CD4-positive, alpha-beta T cell treated with Interleukin-2 at 100 ng/mL for 4 hours (primary cell): Measurements from ENCODE around the gene EEFSEC.
"Not testable (repeated sequence)": the region's sequence is repeated elsewhere in the genome, so short reads cannot be mapped to it uniquely, and the experiment has no call there.

ENCODE experiments used
- DNase-seq: peaks from one replicate; pipeline ENCODE4 v3.0.0-alpha.2; 2020; ENCODE audit warnings: low spot score

EEFSEC gene

DNA sequence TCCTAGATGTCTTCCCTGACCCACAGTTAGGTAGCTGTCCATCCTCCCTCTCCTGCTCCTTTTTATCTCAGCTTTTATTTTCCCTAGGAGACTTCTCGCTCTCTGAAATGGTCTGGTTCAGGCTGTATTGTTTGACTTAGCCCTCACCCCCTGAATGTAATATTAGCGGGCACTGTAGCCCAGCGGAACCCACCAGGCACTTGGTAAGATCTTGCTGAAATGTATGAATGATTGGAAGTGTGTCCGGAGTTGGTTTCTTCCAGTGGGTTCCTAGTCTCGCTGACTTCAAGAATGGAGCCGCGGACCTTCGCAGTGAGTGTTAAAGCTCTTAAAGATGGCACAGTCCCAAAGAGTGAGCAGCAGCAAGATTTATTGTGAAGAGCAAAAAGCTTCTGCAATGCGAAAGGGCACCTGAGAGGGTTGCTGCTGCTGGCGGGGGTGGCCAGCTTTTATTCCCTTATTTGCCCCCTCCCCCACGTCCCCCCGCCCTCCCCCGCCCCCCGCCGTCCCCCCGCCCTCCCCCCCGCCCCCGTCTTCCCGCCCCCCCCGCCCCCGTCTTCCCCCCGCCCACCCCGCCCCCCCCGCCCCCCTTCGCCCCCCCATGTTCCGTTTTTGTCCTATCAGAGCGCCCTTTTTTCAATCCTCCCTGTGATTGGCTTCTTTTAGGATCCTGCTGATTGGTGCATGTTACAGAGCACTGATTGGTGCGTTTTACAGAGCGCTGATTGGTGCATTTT, 694 bp upstream of the EEFSEC start:
- peak; percentile 70 for DNase-seq

DNA sequence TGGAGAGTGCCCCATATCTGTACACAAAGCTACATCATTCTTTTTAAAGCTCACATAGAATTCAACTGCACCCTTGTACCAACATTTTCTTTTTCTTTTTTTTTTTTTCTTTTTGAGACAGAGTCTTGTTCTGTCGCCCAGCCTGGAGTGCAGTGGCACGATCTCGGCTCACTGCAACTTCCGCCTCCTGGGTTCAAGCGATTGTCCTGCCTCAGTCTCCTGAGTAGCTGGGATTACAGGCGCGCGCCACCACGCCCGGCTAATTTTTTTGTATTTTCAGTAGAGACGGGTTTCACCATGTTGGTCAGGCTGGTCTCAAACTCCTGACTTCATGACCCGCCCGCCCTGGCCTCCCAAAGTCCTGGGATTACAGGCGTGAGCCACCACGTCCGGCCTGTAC, 1.1 kb downstream of the EEFSEC start:
- DNase-seq, result not testable (repeated sequence)

DNA sequence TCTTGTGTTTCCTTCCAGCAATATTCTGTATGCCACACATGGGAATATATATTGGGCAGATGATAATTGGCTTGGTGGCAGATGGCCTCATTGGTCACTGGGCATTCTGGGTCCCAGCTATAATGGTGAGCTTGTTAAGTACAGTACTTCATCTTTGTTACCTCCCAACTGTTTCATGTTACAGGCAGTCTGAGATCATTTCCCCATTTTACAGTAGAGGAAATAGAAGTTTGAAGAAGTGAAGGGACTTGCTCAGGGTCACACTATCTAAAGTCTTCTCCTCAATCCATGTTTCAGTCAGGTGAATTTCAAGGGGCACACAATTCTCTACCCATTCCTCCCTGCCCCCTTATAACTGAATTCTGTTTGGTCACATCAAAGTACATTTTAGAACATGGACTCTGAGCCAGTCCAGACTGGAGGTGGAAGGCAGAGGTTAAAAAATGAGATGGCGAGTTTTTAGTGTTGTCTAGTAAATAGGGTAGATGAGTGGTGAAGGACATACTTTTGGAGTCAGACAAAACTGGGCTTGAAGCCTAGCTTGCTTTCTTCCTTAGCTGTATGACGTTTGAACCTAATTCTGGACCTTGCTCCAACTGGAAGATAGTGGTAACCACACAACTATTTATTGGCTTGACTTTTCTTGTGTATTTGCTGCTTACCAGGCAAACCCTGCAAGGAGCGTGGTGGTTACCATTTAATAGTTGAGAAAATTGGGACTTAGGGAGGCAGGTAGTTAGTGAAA, 2.5 kb downstream of the EEFSEC start:
- no peak for DNase-seq

DNA sequence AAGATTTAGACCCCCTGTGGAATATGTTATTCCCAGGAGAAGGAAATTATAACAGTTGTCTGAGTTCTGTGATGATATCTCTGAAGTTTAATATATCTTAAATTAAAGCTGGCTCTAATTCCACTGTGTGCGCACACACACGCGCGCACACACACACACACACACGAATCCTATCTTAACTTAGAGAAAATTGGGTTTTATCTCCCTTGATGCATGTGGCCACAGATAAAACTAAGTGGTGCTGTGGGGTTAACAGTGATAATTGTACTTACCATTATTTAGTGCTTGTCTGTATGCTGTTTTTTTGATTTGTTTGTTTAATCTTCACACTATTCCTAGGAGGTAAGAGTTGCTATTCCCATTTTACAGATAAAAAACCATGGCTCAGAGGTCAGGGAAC, 7.4 kb downstream of the EEFSEC start:
- DNase-seq, result no peak

DNA sequence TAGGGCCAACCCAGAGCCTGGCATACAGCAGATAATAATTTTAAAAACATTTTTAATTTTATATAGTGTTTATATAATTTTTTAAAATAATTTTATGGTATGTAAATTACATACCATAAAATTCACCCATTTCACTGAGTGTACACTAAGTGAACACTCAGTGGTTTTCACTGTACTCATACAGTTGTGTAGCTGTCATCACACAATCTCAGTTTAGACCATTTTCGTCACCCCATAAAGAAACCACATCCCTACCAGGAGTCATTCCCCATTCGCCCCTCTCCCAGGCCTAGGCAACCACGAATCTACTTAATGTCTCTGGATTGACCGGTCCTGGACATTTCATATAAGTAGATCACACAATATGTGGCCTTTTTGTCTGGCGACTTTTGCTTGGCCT, 10.2 kb downstream of the EEFSEC start:
- DNase-seq, result no peak

DNA sequence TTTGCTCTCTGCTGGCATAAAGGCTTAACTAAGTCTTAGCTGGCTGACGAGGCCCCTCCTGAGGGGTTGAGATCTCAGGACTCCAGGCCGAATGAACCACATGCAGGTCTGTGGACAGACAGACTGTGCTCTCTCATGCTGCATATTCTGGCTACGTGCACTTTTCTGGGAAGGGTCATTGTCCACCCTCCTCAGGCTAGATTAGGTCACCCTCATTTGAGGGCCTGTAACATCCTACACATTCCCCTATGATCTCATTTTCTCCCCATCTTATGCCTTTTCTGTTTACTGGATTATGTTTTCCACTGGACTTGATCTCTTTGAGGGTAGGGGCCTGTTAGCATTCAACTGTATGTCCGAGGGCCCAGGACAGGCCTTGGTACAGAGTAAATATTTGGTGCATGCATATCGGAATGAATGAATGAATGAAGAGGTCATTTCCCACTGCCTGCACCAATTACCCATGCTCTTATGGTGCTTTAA, 13.7 kb downstream of the EEFSEC start:
- DNase-seq, result no peak

DNA sequence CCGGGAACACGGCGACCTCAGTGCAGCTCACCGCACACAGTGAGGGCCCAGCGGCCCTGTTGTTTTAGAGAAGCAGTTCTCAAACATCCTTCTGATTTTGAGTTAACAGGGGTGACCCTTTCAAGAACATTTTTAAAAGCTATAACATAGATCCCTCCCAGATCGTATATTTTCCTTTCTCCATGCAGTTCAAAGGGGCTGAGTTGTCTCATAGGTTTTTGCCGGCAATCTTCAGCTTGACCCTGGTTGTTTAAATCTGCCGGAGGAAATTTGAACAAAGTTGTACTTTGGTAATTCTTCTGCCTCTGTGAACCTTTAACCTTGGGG, 14.3 kb downstream of the EEFSEC start:
- no peak for DNase-seq

DNA sequence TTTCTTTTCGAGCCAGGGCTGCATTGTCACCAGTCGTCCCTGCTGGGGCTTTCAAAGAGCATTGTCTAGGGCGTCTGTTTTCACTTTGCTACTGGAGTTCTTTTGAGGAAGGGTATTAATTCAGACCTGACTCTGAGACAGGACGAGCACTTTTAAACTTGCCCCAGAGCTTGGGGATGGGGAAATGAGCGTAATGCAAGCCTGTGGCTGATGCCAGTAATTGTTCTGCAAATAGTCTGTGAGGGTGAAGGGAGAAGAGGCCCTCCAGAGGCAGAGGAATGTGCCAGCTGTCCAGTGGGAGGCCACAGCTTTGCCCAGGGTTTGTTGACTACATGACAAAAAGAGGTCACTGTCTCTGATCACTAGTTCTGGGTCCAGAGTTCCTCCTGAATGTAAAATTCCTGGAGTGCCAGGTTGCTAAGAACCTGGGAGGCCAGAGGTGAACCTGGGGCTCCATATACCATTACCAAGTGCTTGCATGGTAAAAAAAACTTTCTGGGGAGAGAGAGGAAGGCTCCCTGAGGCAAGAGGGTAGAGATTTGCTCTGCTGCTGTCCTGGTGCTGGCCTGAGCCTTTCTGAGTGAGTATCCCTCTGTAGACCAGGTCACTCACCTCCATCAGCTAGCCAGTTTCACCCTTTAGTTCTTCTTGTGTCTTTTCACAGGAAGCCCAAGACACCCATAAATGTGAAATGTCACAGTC, 14.8 kb downstream of the EEFSEC start:
- DNase-seq, result no peak

DNA sequence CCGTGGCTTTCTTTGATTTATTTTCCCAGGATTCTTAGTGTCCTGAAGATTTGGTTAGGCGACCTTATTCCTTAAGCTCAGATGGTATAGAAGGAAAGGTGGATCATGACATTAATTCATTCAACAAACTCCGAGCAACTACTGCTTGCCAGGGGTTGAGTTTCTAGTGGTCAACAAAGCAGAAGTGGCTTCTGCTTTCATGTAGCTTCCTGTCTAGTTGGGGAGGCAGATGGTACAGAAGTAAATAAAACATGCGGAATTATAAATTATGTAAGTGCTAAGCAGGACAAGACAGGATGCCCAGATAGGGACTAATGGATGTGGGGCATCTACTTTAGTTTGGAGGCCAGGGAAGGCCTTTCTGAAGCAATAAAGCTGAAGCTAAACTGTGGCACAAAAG, 15.6 kb downstream of the EEFSEC start:
- no peak for DNase-seq

DNA sequence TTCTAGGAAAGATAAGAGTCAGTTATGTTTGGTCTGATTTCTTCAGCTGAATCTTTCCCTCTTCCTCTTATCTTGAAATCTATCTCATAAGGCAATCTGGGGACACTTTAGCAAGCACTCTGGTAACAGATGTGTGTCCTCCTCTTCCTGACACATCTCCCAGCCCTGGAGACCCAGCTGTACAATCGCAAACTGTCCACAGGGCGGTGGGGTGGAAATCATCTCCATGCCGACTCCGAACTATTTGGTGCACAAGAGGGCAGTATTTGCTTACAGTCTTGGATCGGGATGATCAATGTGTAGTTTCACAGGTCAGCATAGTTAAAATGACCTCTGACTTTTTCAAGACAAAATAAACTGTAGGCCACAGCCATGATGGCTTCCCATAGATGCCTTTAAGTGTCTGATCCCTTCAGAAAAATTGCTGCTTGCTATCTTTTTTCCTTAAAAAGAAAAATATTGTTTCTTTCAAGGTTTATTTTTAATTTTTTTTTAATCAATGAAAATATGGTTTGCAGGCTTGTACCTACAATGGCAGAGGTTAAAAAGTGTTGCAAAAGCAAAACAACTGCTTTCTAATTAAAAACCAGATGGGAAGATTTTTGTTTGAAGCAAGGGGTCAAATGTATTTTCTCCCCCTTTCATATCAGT, 17.7 kb downstream of the EEFSEC start:
- no peak for DNase-seq

DNA sequence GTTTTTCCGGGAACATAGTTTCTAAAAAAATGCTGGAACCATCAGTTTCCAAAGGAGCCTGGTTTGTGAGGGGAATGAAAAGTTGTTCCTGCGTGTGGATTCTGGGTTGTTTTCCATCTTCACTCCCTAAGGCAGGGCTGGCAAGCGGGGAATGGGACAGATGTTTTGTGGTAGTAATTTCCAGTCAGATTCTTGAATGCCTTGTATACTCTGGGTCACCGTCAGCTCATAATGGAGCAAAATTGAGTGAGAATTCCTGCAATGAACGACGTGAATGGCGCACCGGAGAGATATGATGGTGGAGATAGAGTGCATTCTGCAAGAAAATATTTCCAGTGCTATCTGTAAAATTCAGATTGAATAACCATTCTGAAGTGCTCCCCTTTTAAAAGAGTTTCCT, 19.9 kb downstream of the EEFSEC start:
- DNase-seq, result no peak

DNA sequence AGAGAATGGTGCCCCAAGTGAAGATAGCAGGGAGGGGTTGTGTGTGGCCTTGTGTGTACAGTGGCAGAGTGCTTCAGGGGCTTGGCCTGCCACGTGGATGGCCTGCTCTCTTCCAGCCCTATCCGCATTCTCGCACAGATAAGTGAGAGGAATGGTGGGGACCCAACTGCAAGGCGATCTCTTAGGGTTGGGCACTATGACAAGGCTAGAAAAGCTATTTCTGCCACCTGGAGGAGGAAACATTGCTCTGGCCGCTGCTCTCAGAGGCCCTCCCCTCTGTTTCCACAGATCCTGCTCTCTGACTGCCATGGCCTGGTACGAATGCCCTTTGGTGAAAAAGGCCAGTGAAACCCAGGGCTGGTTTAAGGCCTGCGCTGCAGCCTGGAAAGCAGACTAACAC, 20.6 kb downstream of the EEFSEC start:
- no peak for DNase-seq

DNA sequence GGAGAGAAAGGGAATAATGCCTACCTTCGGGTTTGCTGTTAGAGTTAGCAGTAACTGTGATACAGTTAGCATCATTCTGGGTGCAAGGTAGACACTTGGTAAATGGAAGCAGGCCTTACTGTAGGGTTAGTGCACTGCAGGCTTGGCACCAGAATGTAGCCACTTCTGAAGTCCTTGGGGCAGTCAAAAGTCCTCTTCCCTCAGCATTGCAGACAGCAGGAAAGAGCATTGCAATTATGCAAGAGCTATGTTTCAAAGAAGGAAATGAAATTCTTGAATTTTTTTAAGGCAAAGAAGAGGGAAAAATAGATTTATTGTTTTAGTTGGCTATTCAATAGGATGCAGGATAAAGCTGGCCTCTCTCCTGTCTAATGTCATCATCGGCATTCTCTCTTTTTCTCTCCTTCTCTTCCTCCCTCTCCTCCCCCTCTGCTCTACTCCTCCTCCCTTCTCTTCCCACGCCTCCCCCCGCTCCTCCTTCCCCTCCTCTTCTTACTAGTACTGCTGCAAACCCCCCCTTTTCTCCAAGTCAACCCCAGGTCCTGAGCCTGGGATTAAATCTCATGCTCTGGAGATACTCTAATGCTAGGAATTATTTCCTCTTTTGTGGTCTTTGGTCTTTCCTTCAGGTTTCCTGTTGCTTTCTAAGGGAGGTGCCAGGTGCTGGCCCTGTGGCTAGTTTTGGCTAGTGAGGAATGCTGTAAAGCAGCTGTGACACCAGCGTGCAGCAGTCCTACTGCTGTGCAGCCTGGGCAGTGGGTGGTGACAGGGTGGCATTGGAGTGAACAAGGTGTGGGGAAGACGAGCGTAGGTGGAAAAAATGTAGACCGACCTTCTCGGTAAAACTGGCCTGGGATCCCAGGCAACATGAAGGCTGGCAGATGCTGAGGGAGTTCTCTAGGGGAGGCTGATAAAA, 21.7 kb downstream of the EEFSEC start:
- DNase-seq, result no peak

DNA sequence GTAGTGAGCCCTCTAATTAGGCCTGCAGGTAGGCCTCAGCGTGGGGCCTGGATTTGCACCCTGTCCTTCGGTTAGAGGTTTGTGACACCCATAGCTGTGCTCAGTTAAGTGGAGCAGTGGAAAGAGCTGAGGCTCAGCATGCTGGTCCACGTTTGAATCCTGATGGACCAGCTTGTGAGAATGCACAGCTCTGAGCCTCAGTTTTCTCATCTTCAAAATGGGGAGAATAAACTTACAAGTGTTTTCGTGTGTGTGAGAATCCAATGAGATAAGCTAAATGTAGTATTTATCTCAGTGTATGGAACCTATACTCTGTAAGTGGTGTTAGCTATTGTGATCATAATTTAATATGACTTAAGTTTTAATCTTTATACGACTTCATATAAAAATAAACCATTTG, 22.5 kb downstream of the EEFSEC start:
- no peak for DNase-seq

DNA sequence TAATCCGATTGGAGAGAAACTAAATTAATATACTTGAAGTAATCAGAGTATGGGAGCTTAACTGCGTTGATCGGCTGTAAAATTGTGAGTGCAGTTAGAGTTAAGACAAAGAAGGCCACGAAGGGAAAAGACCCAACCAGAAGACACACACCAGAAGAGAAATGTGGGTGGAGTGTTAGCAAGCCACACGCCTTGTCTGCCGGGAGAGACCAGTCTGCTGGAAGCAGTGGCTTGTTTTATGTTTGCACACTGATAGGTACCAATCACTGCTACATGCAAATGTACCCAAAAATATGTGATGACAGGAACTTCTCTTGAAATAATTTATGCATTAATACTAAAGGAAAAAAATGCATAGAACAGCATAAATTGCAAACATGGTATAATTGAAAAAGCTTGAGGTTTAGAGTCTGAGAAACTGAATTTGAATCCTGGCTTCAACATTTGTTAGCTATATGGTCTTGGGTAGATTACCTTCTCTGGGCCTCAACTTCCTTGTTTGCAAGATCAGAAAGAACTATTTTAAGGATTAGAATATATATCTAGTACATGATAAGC, 23.1 kb downstream of the EEFSEC start:
- no peak for DNase-seq

DNA sequence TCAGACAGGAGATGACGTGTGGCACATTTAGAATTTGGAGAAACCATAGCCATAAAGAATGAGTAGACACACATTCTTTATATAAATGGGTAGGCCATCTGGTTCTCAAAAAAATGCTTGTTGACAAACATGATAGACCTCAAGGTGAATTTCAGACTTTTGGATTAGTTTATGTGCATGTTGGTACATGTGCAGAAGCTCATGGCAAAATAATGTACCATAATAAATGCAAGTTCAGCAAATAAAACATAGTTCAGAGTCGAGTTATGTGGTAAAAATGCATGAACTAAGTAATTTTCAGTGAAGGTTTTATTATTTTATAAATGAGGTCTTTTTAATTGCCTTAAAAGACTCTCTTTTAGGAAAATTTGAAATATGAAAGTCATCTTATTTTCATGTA, 24.6 kb downstream of the EEFSEC start:
- no peak for DNase-seq

DNA sequence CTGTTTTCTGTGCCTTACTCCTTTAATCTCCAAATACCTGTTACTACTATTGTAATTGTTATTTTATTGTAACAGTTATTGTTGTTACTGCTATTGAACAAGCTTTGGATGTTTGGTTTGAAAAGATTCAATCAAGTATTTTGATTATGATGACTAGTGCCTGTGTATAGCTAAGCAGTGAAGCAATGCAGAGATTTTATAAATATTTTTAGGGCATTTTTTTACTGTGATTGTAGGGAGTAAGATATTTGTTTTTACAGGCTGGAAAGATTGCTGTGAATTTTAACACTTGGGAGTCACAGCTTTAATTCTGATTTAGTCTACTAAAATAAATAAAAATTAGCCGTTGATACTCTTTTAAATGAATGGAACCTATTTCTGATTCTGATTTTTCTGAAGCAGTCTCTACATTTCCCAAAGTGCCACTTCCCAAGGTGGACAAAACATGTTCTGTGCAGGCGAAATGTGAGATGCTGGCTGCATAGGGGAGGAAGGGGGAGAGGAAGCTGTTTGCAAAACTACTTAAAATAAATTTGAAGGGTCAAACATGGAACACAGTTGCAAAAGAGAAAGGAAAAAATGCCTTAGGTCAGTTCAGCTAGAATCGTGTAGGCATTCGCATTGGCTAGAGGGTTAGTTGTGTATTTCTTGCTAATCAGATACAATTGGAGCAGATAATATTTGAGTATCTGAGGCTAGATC, 25.7 kb downstream of the EEFSEC start:
- DNase-seq, result no peak

DNA sequence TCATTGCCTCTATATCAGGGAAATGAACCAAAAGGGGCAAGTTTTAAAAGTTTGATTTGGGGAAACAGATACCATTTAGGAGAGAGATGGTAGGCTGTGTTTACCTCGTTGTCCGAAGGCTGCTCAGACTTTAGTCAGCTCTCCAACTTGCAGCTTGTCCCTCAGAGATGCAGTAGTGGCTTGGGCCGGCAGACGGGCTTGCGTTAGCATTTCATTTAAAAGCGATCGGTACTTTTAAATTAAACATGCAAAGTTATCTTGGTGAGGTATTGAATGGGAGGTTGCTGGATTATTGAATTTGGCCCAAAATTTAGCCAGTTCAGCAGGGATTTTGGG, 26.2 kb downstream of the EEFSEC start:
- no peak for DNase-seq

DNA sequence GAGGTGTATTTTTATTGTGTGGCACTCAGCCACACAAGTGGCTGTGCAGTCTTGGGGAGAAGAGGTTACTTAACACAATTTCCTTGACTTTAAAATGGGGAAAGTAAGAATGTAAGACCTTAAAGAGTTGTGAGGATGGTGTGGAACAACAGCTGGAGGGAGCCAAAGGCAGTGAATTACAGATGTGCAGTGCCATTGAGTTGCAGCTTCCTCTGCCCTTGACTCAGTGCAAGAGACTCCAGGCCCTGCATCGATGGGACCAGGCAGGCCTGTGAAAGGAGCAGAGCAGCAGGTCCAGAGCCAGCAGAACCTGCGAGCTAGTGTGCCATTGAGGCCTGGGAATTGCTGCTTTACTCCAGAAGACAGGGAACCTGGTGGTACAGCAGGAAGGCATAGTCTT, 27.2 kb downstream of the EEFSEC start:
- no peak for DNase-seq

DNA sequence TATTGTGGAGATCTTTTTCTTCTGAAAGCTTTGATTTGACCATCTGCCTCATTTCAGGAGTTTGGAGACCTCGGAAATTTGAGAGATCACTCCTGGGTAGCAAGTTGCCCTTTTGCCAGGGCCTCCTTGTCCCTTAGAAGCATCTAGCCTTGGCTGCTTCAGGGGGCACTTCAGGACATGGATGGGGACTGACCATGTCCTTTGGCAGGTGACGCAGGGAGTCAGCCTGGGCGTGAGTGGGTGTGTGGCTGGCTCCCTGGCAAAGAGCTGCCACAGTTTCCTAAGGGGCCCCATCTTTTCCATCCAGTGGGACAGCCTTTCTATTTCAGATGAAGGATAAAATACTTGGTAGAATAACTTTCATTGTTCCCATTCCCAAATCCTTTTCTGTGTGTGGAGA, 27.6 kb downstream of the EEFSEC start:
- no peak for DNase-seq

DNA sequence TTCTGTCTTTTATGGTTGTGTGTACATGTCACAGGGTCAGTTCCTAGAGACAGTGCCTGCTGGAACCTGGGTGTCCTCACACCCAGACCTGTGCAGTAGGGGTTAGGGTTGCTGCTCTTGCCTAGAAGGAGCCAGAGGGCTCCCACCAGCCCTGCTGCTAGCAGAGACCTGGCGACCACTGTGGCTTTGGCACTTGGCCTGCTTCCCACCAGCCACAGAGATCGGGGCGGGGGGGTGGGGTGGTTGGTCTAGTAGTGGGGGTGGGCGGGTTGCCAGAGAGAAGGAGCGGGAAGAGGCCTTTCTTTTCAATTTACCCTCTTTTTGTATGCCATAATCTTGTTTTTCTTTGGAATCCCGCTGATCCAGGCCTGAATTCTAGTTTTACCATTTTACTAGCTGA, 29.4 kb downstream of the EEFSEC start:
- no peak for DNase-seq
